Sigmoid colon (tissue), 7 donors: ENCODE data around the gene TTLL10. TPM values are rescaled to one million over a fixed set of nuclear protein-coding genes. Genes with fewer than 3 reads are reported as not detected.
A peak's percentile ranks its signal among the peaks of the same experiment; 100 is the strongest.

Experiments
- DNase-seq: peaks from one replicate; pipeline ENCODE4 v3.0.0-alpha.2; 2019
- H3K27ac ChIP-seq, 4 donors: fragments of 200-600 bp; sonication (generic); one replicate each; pipeline ENCODE4 v1.5.1; 2016 to 2019; ENCODE audit warnings: mild to moderate bottlenecking in 1 of 4
- H3K27me3 ChIP-seq, 3 donors: fragments of 200-600 bp; sonication (generic); one replicate each; pipeline ENCODE4 v1.5.1; 2019; ENCODE audit warnings: mild to moderate bottlenecking in 1 of 3
- H3K36me3 ChIP-seq, 4 donors: fragments of 200-600 bp; sonication (generic); one replicate each; pipeline ENCODE4 v1.5.1; 2016 to 2019
- H3K4me1 ChIP-seq, 4 donors: fragments of 200-600 bp; sonication (generic); one replicate each; pipeline ENCODE4 v1.5.1; 2017 to 2019
- H3K4me3 ChIP-seq, 4 donors: fragments of 200-600 bp; sonication (generic); one replicate each; pipeline ENCODE4 v1.5.1; 2017 to 2019; ENCODE audit warnings: mild to moderate bottlenecking in 2 of 4, moderate library complexity in 1 of 4
- H3K9me3 ChIP-seq, 4 donors: fragments of 200-600 bp in 3 of 4; sonication (generic) in 3 of 4; one replicate each; pipeline versions ENCODE4 v1.5.1 to v1.6.1; 2013 to 2019
- CTCF ChIP-seq, 4 experiments: fragments of 450-650 bp in 3 of 4; fragments of 200-600 bp in 1 of 4; IDR thresholded peaks; one replicate each; pipeline ENCODE4 v1.5.1; 2016 to 2019; ENCODE audit warnings: antibody characterized with exemption in 4 of 4, mild to moderate bottlenecking in 3 of 4, moderate library complexity in 2 of 4
- EP300 ChIP-seq, 4 donors: sonication (generic); formaldehyde crosslinking; IDR thresholded peaks; one replicate each; pipeline ENCODE4 v1.6.1; 2017; ENCODE audit warnings: antibody characterized with exemption in 4 of 4
- POLR2A ChIP-seq, 2 donors: fragments of 450-650 bp; IDR thresholded peaks; one replicate each; pipeline ENCODE4 v1.6.1; 2016; ENCODE audit warnings: antibody characterized with exemption in 2 of 2, mild to moderate bottlenecking in 2 of 2, moderate library complexity in 2 of 2
- POLR2AphosphoS5 ChIP-seq, 4 donors: sonication (generic); formaldehyde crosslinking; IDR thresholded peaks; one replicate each; pipeline ENCODE4 v1.6.1; 2017; ENCODE audit warnings: antibody characterized with exemption in 4 of 4
- WGBS, 2 donors: extraction: QIAGEN DNeasy Blood & Tissue Kit; methylation state at CpG; one replicate each; pipeline ENCODE4 v1.1.7; 2013; 5-methylcytosine and 5-hydroxymethylcytosine counted together
- intact Hi-C: fragments of 100-400 bp; cut with DNase I; formaldehyde crosslinking; loops from one replicate; pipeline ENCODE4 v1.15.1; 2023
- polyA plus RNA-seq, 3 donors: library from polyadenylated mRNA; stranded (reverse); fragments of 200-250 nt; gene quantifications; one replicate each; pipeline ENCODE4 v1.2.3, GENCODE V29; 2013
- total RNA-seq, 4 donors: library from RNA; depleted of rRNA; stranded (reverse); fragments of >200 nt; gene quantifications; one replicate each; pipeline ENCODE4 v1.1.0, GENCODE V29; 2016
- donor health status: healthy with polysubstance abuse.
- donor health status: Bipolar disorder and iron deficiency.
- donor health status: healthy.

The TTLL10 gene
- total and polyA plus RNA-seq, 7 donors, result 0.46 to 0.70 (median 0.60) TPM; not detected in 4

DNA sequence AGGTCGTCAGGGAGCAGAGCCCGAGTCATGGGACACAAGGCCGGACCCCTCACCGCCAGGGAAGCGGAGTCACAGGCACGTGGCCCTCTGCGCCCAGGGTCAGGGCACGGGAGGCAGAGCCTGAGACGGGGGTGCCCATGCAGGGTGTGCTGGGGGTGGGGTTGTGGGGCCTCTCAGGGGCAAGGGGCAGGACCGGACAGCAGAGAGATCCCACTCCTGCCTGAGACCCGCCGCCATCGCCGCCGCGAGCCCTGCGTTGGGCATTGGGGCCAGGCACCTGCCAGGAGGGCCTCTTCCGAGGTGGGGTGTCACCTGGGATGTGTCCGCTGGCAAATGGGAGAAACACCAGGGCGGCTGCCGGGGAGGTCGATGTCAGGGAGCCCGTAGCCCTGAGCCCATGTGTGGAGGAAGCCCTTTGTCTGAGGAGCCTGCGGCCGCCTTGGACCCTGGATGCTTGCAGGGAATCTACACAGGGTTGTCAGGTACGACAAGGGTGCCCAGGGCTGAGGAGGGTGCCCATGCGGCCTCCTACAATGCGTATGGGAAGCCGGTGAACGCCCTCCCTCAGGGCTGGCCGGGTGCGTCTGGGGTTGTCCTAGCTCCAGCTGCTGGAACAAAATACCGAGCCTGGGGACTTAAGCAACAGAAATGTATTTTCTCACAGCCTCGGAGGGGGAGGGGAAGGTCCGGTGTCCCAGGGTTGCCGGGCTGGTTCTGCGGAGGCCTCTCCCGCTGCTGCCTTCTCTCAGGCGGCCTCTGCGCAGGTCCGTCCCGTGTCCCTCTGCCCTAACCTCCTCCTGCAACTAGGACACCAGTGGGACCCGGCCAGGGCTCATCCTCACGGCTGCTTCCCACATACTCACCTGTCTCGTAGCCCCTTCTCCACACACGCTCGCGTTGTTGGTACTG lies 41.4 kb upstream of the TTLL10 start:
- intact Hi-C loops, result no loop called here
- no peak for DNase-seq
- WGBS, 2 donors, result 19 to 82% methylated on average over 48 of the region's 48 CpGs
- Histone ChIP-seq H3K27me3 (peaks cover 7 to 21% (median 12%) of the 10 kb centered on the region in 3 donors), H3K9me3 (no peaks in the 10 kb centered on the region), H3K4me1 (no peaks in the 10 kb centered on the region), H3K4me3 (no peak overlapping the region), H3K27ac (peak overlapping the region in 2 of 4 donors; percentile 26 to 54), H3K36me3 (no peaks in the 10 kb centered on the region)
- TF ChIP-seq CTCF (IDR thresholded peaks at IDR 0.05), result no peak
- no peak for TF ChIP-seq EP300 (IDR thresholded peaks at IDR 0.05)
- TF ChIP-seq POLR2A (IDR thresholded peaks at IDR 0.05), result no peak
- TF ChIP-seq POLR2AphosphoS5 (IDR thresholded peaks at IDR 0.05), result no peak

DNA sequence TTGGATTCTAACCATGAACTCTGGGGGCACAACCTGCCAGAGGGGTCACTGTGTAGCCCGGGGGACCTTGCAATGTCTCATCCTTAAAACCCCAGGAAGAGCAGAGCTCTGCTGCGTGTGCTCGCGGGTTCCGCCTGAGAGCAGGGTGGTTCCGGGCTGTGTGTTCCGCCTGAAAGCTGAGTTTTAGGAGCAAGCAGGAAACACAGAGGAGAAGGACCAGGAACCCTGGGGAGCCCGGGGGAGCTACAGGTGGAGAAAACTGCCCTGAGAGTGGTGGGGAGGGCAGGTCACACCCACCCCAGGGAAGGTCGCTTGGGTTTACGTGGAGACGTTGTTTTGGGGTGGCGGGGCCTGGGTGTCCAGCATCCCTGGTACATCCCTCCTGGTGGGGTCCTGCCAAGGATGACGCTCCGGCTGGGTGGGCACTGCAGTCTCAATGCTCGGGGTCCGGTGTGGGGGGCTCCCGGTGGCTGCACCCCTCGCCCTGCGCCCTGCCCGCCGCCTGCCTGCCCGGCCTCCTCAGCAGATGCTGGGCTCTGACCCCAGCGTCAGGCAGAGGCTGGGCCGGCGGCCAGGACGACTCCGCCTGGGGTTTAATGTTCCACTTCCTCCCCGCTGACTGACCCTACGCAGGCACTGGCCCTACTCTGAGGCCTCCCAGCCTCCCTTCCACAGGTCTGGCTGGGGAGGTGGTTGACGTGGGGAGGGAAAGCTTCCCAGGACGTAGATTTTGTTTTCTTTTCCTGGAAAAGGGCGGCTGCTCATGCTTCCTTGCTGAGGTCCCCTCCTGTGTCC lies 40.5 kb upstream of the TTLL10 start:
- H3K36me3 ChIP-seq, result no peaks in the 10 kb centered on the region
- H3K27me3 ChIP-seq, result peaks cover 7 to 29% (median 18%) of the 10 kb centered on the region in 3 donors
- DNase-seq, result no peak
- no peak overlapping the region for H3K4me3 ChIP-seq
- peak overlapping the region in 2 of 4 donors; percentile 26 to 54 for H3K27ac ChIP-seq
- 16 to 57% methylated on average over 32 of the region's 32 CpGs for WGBS, 2 donors
- intact Hi-C loops, result no loop called here
- TF ChIP-seq POLR2AphosphoS5 (IDR thresholded peaks at IDR 0.05), result no peak
- no peak for TF ChIP-seq POLR2A (IDR thresholded peaks at IDR 0.05)
- TF ChIP-seq CTCF (IDR thresholded peaks at IDR 0.05), result no peak
- TF ChIP-seq EP300 (IDR thresholded peaks at IDR 0.05), result no peak
- no peaks in the 10 kb centered on the region for H3K4me1 ChIP-seq
- H3K9me3 ChIP-seq, result no peaks in the 10 kb centered on the region

DNA sequence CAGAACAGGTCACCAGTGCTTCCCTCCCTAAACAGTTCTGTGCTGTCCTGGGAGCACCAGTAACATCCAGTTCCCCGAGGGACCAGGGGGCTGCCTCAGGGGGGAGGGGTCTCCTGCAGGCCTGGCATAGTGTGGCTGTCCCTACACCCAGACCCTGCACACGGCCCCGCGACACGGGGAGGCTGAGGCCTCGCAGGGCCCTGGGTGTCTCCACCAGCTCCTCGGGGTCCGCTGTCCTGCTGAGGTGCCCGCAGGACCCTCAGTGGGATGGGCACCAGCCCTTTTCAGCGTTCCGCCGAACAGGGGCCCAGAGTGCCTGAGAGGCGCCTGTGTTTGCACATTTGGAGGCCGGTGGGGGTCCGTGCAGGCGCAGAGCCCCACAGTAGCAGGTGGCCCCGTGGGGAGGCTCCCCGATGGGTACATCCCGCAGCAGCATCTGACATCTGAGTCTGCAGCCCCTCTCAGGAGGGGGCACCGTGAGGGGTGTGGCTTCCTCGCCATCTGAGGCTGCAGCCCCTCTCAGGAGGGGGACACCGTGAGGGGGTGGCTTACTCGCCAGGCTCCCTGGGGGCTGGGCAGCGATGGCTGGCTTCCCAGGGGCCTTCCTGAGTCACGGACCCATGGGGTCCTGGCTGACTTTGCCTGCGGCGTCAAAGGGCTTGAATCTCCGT lies 39.2 kb upstream of the TTLL10 start:
- no peak for DNase-seq
- Histone ChIP-seq H3K4me3 (no peak overlapping the region), H3K9me3 (no peaks in the 10 kb centered on the region), H3K27ac (peak overlapping the region in 1 of 4 donors; percentile 8), H3K36me3 (no peaks in the 10 kb centered on the region), H3K4me1 (no peaks in the 10 kb centered on the region), H3K27me3 (peaks cover 7 to 37% (median 18%) of the 10 kb centered on the region in 3 donors)
- intact Hi-C loops, result no loop called here
- no peak for TF ChIP-seq POLR2A (IDR thresholded peaks at IDR 0.05)
- TF ChIP-seq EP300 (IDR thresholded peaks at IDR 0.05), result no peak
- TF ChIP-seq CTCF (IDR thresholded peaks at IDR 0.05), result no peak
- no peak for TF ChIP-seq POLR2AphosphoS5 (IDR thresholded peaks at IDR 0.05)
- 87% methylated on average over 28 of the region's 28 CpGs for WGBS, 2 donors

DNA sequence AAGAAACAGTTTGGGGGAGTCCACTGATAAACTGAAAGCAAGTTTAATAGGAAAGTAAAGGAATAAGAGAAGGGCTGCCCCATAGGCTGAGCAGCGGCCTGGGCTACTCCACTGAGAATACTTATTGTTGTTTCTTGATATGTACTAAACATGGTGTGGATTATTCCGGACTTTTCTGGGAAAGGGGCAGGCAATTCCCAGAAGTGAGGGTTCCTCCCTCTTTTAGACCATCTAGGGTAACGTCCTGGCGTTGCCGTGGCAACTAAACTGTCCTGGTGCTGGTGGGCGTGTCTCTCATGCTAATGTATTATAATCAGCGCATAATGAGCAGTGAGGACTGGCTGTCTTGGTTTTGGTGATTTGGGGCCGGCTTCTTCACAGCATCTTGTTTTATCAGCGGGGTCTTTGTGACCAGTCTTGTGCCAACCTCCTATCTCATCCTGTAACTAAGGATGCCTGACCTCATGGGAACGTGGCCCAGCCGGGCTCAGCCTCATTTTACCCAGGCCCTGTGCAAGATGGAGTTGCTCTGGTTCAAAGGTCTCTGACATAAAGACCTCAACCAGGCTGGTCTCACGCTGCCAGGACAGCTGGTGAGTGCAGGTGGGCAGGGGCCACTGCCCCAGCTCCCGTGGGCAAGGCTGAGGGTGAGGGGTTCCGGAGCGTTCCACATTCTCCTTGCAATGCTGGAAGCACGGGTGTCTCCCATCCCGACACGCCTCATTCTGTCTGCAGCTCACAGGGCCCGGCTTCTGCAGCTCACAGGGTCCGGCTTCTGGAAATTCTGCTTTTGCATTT lies 38.1 kb upstream of the TTLL10 start:
- TF ChIP-seq POLR2AphosphoS5 (IDR thresholded peaks at IDR 0.05) (no peak), EP300 (IDR thresholded peaks at IDR 0.05) (no peak), CTCF (IDR thresholded peaks at IDR 0.05) (no peak), POLR2A (IDR thresholded peaks at IDR 0.05) (no peak)
- Histone ChIP-seq H3K4me1 (no peaks in the 10 kb centered on the region), H3K27ac (no peak overlapping the region), H3K36me3 (no peaks in the 10 kb centered on the region), H3K9me3 (no peaks in the 10 kb centered on the region), H3K4me3 (no peak overlapping the region), H3K27me3 (peaks cover 7 to 39% (median 20%) of the 10 kb centered on the region in 3 donors)
- WGBS, 2 donors, result 37 to 80% methylated on average over 20 of the region's 20 CpGs
- intact Hi-C loops, result no loop called here
- DNase-seq, result no peak
